Osteocyte (in vitro differentiated cells): ENCODE measurements around the gene PITPNC1. TPM values are rescaled to one million over a fixed set of nuclear protein-coding genes. Genes with fewer than 3 reads are reported as not detected.
"Not testable (repeated sequence)": the region's sequence is repeated elsewhere in the genome, so short reads cannot be mapped to it uniquely, and the experiment has no call there.

ENCODE experiments used
- DNase-seq: peaks from one replicate; pipeline ENCODE4 v3.0.0; 2021; ENCODE audit warnings: mixed read lengths; ENCODE audit not compliant: unreplicated experiment; ENCODE audit errors: extremely low spot score
- H3K27ac Mint-ChIP-seq: one replicate; pipeline ENCODE4 v1.8.0; 2021; ENCODE audit warnings: mild to moderate bottlenecking, mixed read lengths; ENCODE audit not compliant: unreplicated experiment
- H3K27me3 Mint-ChIP-seq: one replicate; pipeline ENCODE4 v1.8.0; 2021; ENCODE audit warnings: mixed read lengths; ENCODE audit not compliant: unreplicated experiment
- H3K36me3 Mint-ChIP-seq: one replicate; pipeline ENCODE4 v1.8.0; 2021; ENCODE audit warnings: mixed read lengths; ENCODE audit not compliant: unreplicated experiment
- H3K4me1 Mint-ChIP-seq: one replicate; pipeline ENCODE4 v1.8.0; 2021; ENCODE audit warnings: mixed read lengths; ENCODE audit not compliant: unreplicated experiment
- H3K4me3 Mint-ChIP-seq: one replicate; pipeline ENCODE4 v1.8.0; 2021; ENCODE audit warnings: mild to moderate bottlenecking, moderate library complexity, mixed read lengths; ENCODE audit not compliant: unreplicated experiment
- H3K9me3 Mint-ChIP-seq: one replicate; pipeline ENCODE4 v1.8.0; 2021; ENCODE audit warnings: mixed read lengths; ENCODE audit not compliant: unreplicated experiment
- total RNA-seq: library from RNA; stranded (reverse); gene quantifications from 2 replicates; pipeline ENCODE4 v1.2.1, GENCODE V29; 2021
- TF ChIP-seq, protein P1 (sequence below): fragments of 200-600 bp; sonication (generic); IDR thresholded peaks from 2 replicates; pipeline ENCODE4 v1.5.0; 2021; ENCODE audit warnings: antibody characterized with exemption, mild to moderate bottlenecking, moderate library complexity

Gene PITPNC1
- total RNA-seq, 1 donor from 2014 or later = 18.0 TPM

DNA sequence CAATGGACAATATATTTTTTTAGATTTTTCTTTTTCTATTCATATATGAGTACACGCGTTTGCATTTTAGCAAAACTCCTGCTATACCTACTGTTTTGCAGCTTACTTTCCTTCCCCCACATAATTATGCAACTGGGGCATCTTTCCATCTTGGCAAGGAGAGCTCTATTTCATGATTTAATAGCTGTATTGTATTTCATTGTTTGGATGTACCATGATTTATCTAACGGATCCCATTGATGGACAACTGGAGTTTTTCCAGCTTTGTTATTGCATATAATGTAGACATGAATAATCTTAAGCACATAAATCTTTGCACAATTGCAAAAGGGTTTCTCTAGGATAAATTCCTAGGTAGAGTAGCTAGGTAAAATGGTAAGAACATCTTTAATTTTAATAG is 133.9 kb downstream of the PITPNC1 start:
- Mint-ChIP-seq H3K36me3 (peaks cover 1% of the 10 kb centered on the region), H3K27ac (no peak overlapping the region), H3K9me3 (peaks cover 5% of the 10 kb centered on the region), H3K27me3 (no peaks in the 10 kb centered on the region), H3K4me3 (no peak overlapping the region), H3K4me1 (peaks cover 4% of the 10 kb centered on the region)
- TF ChIP-seq, protein P1, sequence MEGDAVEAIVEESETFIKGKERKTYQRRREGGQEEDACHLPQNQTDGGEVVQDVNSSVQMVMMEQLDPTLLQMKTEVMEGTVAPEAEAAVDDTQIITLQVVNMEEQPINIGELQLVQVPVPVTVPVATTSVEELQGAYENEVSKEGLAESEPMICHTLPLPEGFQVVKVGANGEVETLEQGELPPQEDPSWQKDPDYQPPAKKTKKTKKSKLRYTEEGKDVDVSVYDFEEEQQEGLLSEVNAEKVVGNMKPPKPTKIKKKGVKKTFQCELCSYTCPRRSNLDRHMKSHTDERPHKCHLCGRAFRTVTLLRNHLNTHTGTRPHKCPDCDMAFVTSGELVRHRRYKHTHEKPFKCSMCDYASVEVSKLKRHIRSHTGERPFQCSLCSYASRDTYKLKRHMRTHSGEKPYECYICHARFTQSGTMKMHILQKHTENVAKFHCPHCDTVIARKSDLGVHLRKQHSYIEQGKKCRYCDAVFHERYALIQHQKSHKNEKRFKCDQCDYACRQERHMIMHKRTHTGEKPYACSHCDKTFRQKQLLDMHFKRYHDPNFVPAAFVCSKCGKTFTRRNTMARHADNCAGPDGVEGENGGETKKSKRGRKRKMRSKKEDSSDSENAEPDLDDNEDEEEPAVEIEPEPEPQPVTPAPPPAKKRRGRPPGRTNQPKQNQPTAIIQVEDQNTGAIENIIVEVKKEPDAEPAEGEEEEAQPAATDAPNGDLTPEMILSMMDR = no peak
- DNase-seq = no peak

DNA sequence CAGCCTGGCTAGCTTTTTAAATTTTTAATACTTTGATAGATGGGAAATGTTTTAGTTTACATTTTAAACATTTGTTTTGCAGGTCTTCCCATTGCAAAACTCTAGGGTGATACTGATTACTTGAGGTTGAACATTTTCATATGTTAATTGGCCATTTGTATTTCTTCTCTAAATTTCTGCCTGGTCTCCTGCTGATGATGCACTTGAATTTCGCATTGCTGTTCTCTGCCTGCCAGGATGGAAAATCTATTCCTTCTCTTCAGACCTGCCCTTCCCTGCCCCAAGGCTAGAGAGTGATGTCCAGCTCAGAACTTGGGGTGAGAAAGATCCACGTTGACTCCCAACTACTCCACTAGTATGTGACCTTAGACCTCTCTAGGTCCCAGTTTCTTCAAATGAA is 134.7 kb downstream of the PITPNC1 start:
- no peak for DNase-seq

DNA sequence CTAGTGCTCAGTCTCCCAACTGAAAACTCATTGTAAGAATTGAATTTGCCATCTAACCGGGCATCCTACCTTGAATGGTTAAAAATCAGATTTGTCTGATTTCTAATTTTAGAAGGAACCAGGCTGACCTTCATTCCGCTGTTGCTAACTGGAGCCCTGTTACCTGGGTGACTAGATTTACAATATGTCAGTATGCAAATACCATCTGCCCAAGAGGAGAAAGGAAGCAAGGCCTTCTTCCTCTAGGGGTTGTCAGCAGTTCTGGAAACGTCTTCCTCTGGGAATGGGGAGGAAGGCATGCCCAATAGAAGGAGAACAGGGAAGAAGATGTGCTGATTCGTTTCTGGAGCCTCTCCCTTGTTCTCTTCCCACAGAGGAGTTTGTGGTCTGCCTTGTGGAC is 137.9 kb downstream of the PITPNC1 start:
- peaks cover 6% of the 10 kb centered on the region for H3K9me3 Mint-ChIP-seq
- H3K27ac Mint-ChIP-seq = no peak overlapping the region
- no peaks in the 10 kb centered on the region for H3K27me3 Mint-ChIP-seq
- H3K36me3 Mint-ChIP-seq = peaks cover 1% of the 10 kb centered on the region
- DNase-seq = no peak
- no peaks in the 10 kb centered on the region for H3K4me1 Mint-ChIP-seq
- TF ChIP-seq, protein P1 = no peak
- H3K4me3 Mint-ChIP-seq = no peak overlapping the region

More for the DNA sequence above, 134.7 kb downstream of the PITPNC1 start:
- no peak overlapping the region for H3K4me3 Mint-ChIP-seq
- TF ChIP-seq, protein P1 = no peak
- no peaks in the 10 kb centered on the region for H3K27me3 Mint-ChIP-seq
- H3K27ac Mint-ChIP-seq = no peak overlapping the region
- peaks cover 5% of the 10 kb centered on the region for H3K9me3 Mint-ChIP-seq
- peaks cover 1% of the 10 kb centered on the region for H3K36me3 Mint-ChIP-seq
- H3K4me1 Mint-ChIP-seq = peaks cover 4% of the 10 kb centered on the region

DNA sequence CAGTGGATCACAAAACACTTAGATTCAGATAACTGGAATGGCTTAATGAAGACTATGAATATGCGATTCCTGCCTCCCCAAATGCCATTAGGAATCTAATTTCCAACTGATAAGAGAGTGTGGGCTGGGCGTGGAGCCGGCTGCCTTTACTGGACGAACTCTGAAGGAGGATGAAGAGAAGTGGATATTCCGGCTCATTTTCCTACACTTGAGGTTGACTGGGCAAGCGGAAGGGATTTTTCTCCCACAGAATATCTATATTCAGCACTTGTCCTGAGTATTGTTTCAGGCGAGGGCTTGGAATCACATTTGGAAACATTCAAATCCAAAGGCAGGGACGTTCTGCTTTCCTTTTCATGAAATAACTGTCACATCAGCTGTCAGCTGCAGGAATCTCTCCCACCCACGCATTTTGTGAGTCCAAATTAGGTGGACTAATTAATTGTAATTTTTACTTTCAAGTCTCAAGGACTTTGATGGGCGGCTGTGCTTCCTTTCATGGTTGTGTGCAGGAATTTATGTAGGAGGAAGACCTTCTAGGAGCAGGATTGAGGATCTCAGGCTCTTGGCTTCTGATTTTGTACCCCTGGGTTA is 138.5 kb downstream of the PITPNC1 start:
- Mint-ChIP-seq H3K36me3 (peaks cover 1% of the 10 kb centered on the region), H3K27ac (no peak overlapping the region), H3K9me3 (peaks cover 6% of the 10 kb centered on the region), H3K4me3 (no peak overlapping the region), H3K27me3 (no peaks in the 10 kb centered on the region), H3K4me1 (no peaks in the 10 kb centered on the region)
- TF ChIP-seq, protein P1 = no peak
- DNase-seq = no peak

DNA sequence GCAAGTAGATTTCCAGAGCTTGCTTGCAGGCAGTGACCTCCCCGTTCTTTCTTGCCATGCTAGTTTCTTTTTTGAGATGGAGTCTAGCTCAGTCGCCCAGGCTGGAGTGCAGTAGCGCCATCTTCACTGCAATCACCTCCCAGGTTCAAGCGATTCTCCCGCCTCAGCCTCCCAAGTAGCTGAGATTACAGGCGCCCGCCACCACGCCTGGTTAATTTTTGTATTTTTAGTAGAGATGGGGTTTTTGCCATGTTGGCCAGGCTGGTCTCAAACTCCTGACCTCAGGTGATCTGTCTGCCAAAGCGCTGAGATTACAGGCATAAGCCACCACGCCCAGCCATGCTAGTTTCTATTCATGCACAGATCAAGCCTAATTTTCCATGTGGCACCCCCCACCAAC is 139.5 kb downstream of the PITPNC1 start:
- not testable (repeated sequence) for H3K36me3 Mint-ChIP-seq, H3K4me1 Mint-ChIP-seq, DNase-seq, H3K27me3 Mint-ChIP-seq, H3K27ac Mint-ChIP-seq, H3K9me3 Mint-ChIP-seq, H3K4me3 Mint-ChIP-seq

DNA sequence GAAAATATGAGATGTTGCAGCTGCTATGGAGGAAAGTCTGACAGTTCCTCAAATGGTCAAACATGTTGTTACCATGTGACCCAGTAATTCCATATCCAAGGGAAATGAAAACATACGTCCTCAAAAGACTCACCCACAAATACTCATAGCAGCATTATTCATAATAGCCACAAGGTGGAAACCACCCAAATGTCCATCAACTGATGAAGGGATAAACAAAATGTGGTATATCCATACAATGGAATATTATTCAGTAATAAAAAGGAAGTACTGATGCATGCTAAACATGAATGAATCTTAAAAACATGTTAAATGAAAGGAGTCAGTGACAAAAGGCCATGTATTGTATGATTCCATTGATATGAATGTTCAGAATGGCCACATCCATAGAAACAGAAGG is 140.2 kb downstream of the PITPNC1 start:
- DNase-seq = no peak
- no peak overlapping the region for H3K27ac Mint-ChIP-seq
- H3K4me3 Mint-ChIP-seq = no peak overlapping the region
- no peaks in the 10 kb centered on the region for H3K4me1 Mint-ChIP-seq
- peaks cover 6% of the 10 kb centered on the region for H3K9me3 Mint-ChIP-seq
- no peaks in the 10 kb centered on the region for H3K27me3 Mint-ChIP-seq
- TF ChIP-seq, protein P1 = no peak
- peaks cover 1% of the 10 kb centered on the region for H3K36me3 Mint-ChIP-seq
